GM18909 (cell line): ENCODE data around the gene B4GALNT3.

Experiments
- ATAC-seq: cut with Tn5 transposase; IDR thresholded peaks from one replicate; pipeline ENCODE4 v1.9.1; 2021; ENCODE audit warnings: mild to moderate bottlenecking; ENCODE audit not compliant: unreplicated experiment, poor library complexity

The B4GALNT3 gene

GRCh38 chr12:466762-467161 lies 7.0 kb downstream of the B4GALNT3 start:
- ATAC-seq = no peak

- no peak for ATAC-seq
These were observed 7.9 kb downstream of the B4GALNT3 start for GRCh38 chr12:467591-467990.

GRCh38 chr12:468671-469389 lies 9.1 kb downstream of the B4GALNT3 start:
- ATAC-seq = no peak

- ATAC-seq = no peak
These were observed 10.4 kb downstream of the B4GALNT3 start for GRCh38 chr12:470133-470532.

GRCh38 chr12:473198-473597 lies 13.5 kb downstream of the B4GALNT3 start:
- no peak for ATAC-seq

- no peak for ATAC-seq
These were observed 14.3 kb downstream of the B4GALNT3 start for GRCh38 chr12:473863-474577.

GRCh38 chr12:475286-475685 lies 15.5 kb downstream of the B4GALNT3 start:
- no peak for ATAC-seq

- ATAC-seq = no peak
These were observed 19.4 kb downstream of the B4GALNT3 start for GRCh38 chr12:479161-479560.

- ATAC-seq = no peak
These were observed 21.4 kb downstream of the B4GALNT3 start for GRCh38 chr12:480831-481816.

GRCh38 chr12:482061-482460 lies 22.3 kb downstream of the B4GALNT3 start:
- ATAC-seq = no peak

- no peak for ATAC-seq
These were observed 24.4 kb downstream of the B4GALNT3 start for GRCh38 chr12:484096-484495.

GRCh38 chr12:490260-490659 lies 30.5 kb downstream of the B4GALNT3 start:
- ATAC-seq = no peak

GRCh38 chr12:495466-495865 lies 35.7 kb downstream of the B4GALNT3 start:
- ATAC-seq = no peak

GRCh38 chr12:496736-497135 lies 37.0 kb downstream of the B4GALNT3 start:
- ATAC-seq = no peak

GRCh38 chr12:497501-498160 lies 37.9 kb downstream of the B4GALNT3 start:
- ATAC-seq = no peak

- ATAC-seq = no peak
These were observed 40.2 kb downstream of the B4GALNT3 start for GRCh38 chr12:499837-500458.

- ATAC-seq = no peak
These were observed 42.1 kb downstream of the B4GALNT3 start for GRCh38 chr12:501722-502447.

GRCh38 chr12:503111-503761 lies 43.5 kb downstream of the B4GALNT3 start:
- no peak for ATAC-seq

GRCh38 chr12:505221-505620 lies 45.5 kb downstream of the B4GALNT3 start:
- ATAC-seq = no peak
